Activated T-cell treated with anti-CD3 and anti-CD28 coated beads, Interleukin-2, amount 50 U/mL, for 72 hours (primary cell): ENCODE measurements around the gene BTBD1. TPM values are rescaled to one million over a fixed set of nuclear protein-coding genes. Genes with fewer than 3 reads are reported as not detected.
A peak's percentile ranks its signal among the peaks of the same experiment; 100 is the strongest.
"Not testable (repeated sequence)": the region's sequence is repeated elsewhere in the genome, so short reads cannot be mapped to it uniquely, and the experiment has no call there.

Source experiments
- ATAC-seq, 2 donors: fragments of 150-1000 bp; cut with Tn5 transposase; replicated peaks in 1 of 2; 2 replicates each; pipeline ENCODE4 v1.10.0; 2021; ENCODE audit warnings: moderate library complexity in 2 of 2, mild to moderate bottlenecking in 1 of 2
- DNase-seq, 2 donors: peaks; one replicate each; pipeline ENCODE4 v3.0.0; 2021 to 2022; ENCODE audit warnings: mixed read lengths in 1 of 2
- H3K27ac Mint-ChIP-seq: one replicate; pipeline ENCODE4 v1.8.0; 2022; ENCODE audit warnings: mild to moderate bottlenecking, moderate library complexity, mixed read lengths
- H3K27me3 Mint-ChIP-seq: one replicate; pipeline ENCODE4 v1.8.0; 2022; ENCODE audit warnings: low read depth, mixed read lengths
- H3K36me3 Mint-ChIP-seq, 2 donors: one replicate each; pipeline ENCODE4 v1.8.0; 2022; ENCODE audit warnings: mixed read lengths in 2 of 2, mild to moderate bottlenecking in 1 of 2; ENCODE audit not compliant: insufficient read depth in 2 of 2
- H3K4me1 Mint-ChIP-seq: one replicate; pipeline ENCODE4 v1.8.0; 2022; ENCODE audit warnings: low read depth, mixed read lengths
- H3K4me3 Mint-ChIP-seq, 2 donors: one replicate each; pipeline ENCODE4 v1.8.0; 2022; ENCODE audit warnings: mild to moderate bottlenecking in 2 of 2, mixed read lengths in 2 of 2, moderate library complexity in 2 of 2
- H3K9me3 Mint-ChIP-seq, 2 donors: one replicate each; pipeline ENCODE4 v1.8.0; 2022; ENCODE audit warnings: mixed read lengths in 2 of 2
- total RNA-seq, 2 donors: library from RNA; stranded (reverse); gene quantifications; one replicate each; pipeline ENCODE4 v1.2.3, GENCODE V29; 2022

The BTBD1 gene
- total RNA-seq, 2 donors from 2014 or later = 65.0 to 65.7 TPM

- peak overlapping the region; percentile 87 for H3K27ac Mint-ChIP-seq
- peak overlapping the region in 1 of 2 donors; percentile 96 for H3K4me3 Mint-ChIP-seq
- DNase-seq (no peak), ATAC-seq (no peak)
- peaks cover 0 to 5% of the 10 kb centered on the region in 2 donors for H3K9me3 Mint-ChIP-seq
- peaks cover 9 to 10% of the 10 kb centered on the region in 2 donors for H3K36me3 Mint-ChIP-seq
- H3K4me1 Mint-ChIP-seq = peaks cover 15% of the 10 kb centered on the region
- no peaks in the 10 kb centered on the region for H3K27me3 Mint-ChIP-seq
Measured at GRCh38 chr15:83064859-83065258, 2.2 kb downstream of the BTBD1 start.

GRCh38 chr15:83063551-83063950, 3.5 kb downstream of the BTBD1 start:
- ATAC-seq = no peak

GRCh38 chr15:83062768-83063180, 4.3 kb downstream of the BTBD1 start:
- Mint-ChIP-seq H3K27ac (no peak overlapping the region), H3K27me3 (no peaks in the 10 kb centered on the region), H3K4me1 (peaks cover 5% of the 10 kb centered on the region), H3K36me3 (peaks cover 7% of the 10 kb centered on the region in 2 donors), H3K9me3 (no peaks in the 10 kb centered on the region), H3K4me3 (no peak overlapping the region)
- DNase-seq (no peak), ATAC-seq (no peak)

More at GRCh38 chr15:83063551-83063950, 3.5 kb downstream of the BTBD1 start:
- no peak for DNase-seq
- Mint-ChIP-seq H3K4me3 (no peak overlapping the region), H3K27me3 (no peaks in the 10 kb centered on the region), H3K27ac (no peak overlapping the region), H3K4me1 (peaks cover 10% of the 10 kb centered on the region), H3K9me3 (no peaks in the 10 kb centered on the region), H3K36me3 (peaks cover 4 to 7% of the 10 kb centered on the region in 2 donors)

DNA sequence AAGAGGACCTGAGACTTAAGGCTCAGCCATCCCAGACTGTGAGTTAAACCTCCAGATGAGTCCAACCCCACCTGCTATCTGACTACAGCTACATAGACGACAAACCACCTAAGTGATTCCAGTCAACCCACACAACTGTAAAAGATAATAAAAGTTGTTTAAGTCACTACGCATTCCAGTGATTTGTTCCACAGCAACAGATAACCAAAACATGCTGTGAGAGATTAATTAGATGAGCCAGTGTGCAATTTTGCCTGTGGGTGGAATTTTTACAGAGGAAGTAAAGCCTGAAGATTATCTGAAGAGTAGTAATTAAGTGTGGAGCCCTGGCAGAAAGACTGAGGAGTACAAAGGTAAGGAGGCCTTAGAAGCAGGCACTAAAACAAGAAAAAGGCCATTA, 5.4 kb downstream of the BTBD1 start:
- Mint-ChIP-seq H3K27me3 (no peaks in the 10 kb centered on the region), H3K36me3 (peaks cover 7 to 9% of the 10 kb centered on the region in 2 donors), H3K9me3 (no peaks in the 10 kb centered on the region), H3K4me1 (no peaks in the 10 kb centered on the region), H3K27ac (no peak overlapping the region), H3K4me3 (no peak overlapping the region)
- no peak for ATAC-seq
- no peak for DNase-seq

DNA sequence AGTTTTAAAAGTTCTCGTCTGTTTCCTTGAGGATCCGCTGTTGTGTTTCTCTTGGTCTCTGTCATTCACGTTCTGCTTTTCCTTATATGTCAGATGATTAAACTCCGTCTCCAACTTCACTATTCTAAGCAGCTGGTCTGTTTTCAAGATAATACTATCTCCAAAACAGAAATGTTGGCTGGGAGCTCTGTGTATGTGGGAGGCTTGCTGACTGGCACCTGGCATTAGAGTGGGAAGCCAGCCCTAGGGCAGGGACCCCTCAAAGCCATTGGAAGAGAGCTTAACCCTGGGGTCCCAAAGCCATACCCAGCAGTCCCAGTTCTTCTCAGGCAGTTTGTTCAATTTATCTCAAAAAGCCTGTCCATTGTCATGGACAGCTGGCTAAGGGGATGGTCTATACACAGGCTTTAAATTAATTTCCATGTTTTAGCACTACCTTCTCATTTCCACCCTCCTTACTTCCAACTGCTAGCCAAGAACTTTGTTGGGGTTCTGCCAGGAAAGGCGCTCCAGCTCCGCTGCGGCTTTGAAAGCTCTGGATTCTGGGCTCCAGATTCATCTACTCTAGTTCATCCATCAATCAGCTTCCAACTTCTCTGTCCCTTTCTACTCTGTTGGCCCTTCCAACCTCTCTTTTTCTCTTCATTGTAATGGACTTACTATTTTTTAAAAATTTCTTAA, 9.2 kb downstream of the BTBD1 start:
- H3K27me3 Mint-ChIP-seq = no peaks in the 10 kb centered on the region
- peaks cover 5% of the 10 kb centered on the region for H3K4me1 Mint-ChIP-seq
- H3K4me3 Mint-ChIP-seq = no peak overlapping the region
- ATAC-seq = no peak
- DNase-seq = no peak
- peak overlapping the region; percentile 77 for H3K27ac Mint-ChIP-seq
- H3K36me3 Mint-ChIP-seq = peaks cover 3 to 14% of the 10 kb centered on the region in 2 donors
- no peaks in the 10 kb centered on the region for H3K9me3 Mint-ChIP-seq

DNA sequence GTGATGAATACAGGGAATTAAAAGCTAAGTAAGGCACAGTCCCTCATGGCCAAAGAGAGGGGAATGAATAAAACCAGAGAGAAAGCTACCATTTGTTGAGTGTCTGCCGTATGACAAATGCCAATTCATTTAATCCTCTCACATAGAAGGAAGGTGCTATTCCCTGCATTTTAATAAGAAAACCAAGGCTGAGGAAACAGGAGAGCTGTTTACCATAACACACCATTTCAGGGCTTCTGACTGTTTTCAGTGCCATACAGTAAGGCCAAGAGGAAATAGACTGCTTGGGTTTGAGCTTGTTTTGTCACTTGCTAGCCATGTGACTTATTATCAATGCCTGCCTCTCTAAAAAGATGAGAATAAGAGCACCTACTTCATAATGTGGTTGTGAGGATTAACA, 10.1 kb downstream of the BTBD1 start:
- DNase-seq (no peak), ATAC-seq (no peak)
- H3K36me3 Mint-ChIP-seq = peaks cover 3 to 16% of the 10 kb centered on the region in 2 donors
- H3K4me3 Mint-ChIP-seq = no peak overlapping the region
- peak overlapping the region; percentile 20 for H3K27ac Mint-ChIP-seq
- H3K4me1 Mint-ChIP-seq = peaks cover 5% of the 10 kb centered on the region
- H3K9me3 Mint-ChIP-seq = no peaks in the 10 kb centered on the region
- H3K27me3 Mint-ChIP-seq = no peaks in the 10 kb centered on the region

DNA sequence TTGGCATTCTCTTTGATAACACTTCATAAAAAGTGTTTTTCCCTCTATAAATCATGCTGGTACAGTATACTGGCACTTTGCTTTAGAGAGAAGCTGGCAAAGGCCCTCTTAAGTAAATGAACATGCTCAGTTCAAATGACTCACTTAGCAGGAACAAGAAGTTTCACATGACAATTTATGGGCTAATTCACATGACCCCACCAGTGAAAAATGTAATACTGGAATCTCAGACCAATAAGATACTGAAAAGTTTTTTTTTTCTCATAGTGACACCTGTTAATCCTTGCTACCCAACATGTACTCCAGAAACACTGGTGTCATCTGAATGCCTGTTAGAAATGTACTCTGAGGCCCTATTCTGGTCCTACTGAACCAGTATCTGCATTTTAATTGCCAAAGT, 13.9 kb downstream of the BTBD1 start:
- Mint-ChIP-seq H3K4me1 (peaks cover 5% of the 10 kb centered on the region), H3K27ac (no peak overlapping the region)
- DNase-seq = no peak

GRCh38 chr15:83046558-83047127, 20.4 kb downstream of the BTBD1 start:
- H3K36me3 Mint-ChIP-seq = peaks cover 11 to 30% of the 10 kb centered on the region in 2 donors

More for the DNA sequence above, 13.9 kb downstream of the BTBD1 start:
- H3K4me3 Mint-ChIP-seq = no peak overlapping the region
- no peaks in the 10 kb centered on the region for H3K9me3 Mint-ChIP-seq
- ATAC-seq = no peak
- H3K36me3 Mint-ChIP-seq = peaks cover 7 to 22% of the 10 kb centered on the region in 2 donors
- no peaks in the 10 kb centered on the region for H3K27me3 Mint-ChIP-seq

DNA sequence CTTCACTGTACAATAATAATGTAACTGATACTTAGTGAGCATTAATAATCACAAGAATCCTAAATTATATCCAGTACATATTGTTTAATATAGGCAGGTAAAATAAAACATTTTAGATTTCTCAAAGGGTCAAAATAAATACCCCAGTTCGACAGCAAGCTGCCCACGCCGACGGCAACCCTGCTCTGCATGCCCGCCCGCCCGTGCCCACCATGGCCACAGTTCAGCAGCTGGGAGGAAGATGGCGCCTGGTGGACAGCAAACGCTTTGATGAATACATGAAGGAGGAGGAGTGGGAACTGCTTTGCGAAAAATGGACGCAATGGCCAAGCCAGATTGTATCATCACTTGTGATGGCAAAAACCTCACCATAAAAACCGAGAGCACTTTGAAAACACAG, 22.9 kb downstream of the BTBD1 start:
- ATAC-seq = no peak
- no peak overlapping the region for H3K4me3 Mint-ChIP-seq
- H3K9me3 Mint-ChIP-seq = no peaks in the 10 kb centered on the region
- H3K27ac Mint-ChIP-seq = no peak overlapping the region
- peaks cover 18% of the 10 kb centered on the region for H3K4me1 Mint-ChIP-seq
- peaks cover 15 to 48% of the 10 kb centered on the region in 2 donors for H3K36me3 Mint-ChIP-seq
- DNase-seq = no peak
- H3K27me3 Mint-ChIP-seq = no peaks in the 10 kb centered on the region

More at GRCh38 chr15:83046558-83047127, 20.4 kb downstream of the BTBD1 start:
- Mint-ChIP-seq H3K27me3 (no peaks in the 10 kb centered on the region), H3K4me1 (peaks cover 10% of the 10 kb centered on the region), H3K9me3 (no peaks in the 10 kb centered on the region), H3K4me3 (no peak overlapping the region), H3K27ac (peak overlapping the region; percentile 87)
- ATAC-seq (no peak), DNase-seq (no peak)

GRCh38 chr15:83039206-83039605, 27.8 kb downstream of the BTBD1 start:
- Mint-ChIP-seq H3K4me1 (peaks cover 29% of the 10 kb centered on the region), H3K9me3 (no peaks in the 10 kb centered on the region), H3K27ac (peak overlapping the region; percentile 94), H3K4me3 (no peak overlapping the region), H3K36me3 (peaks cover 11 to 70% of the 10 kb centered on the region in 2 donors), H3K27me3 (no peaks in the 10 kb centered on the region)
- no peak for ATAC-seq
- DNase-seq = no peak

DNA sequence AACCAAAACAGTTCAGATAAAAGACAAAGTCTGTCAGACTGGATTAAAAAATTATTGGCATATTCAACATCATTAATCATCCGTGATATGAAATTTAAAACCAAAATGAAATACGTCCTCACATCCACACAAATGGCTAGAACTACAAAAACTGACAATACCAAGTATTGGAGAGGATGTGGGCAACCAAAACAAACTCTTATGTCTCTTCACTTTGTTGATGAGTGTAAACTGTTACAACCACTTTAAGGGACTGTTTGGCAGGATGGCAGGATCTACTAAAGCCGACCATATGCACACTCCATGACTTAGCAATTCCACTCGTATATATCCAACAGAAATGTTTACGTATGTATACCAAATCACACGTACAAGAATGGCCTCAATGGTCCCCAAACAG, 30.8 kb downstream of the BTBD1 start:
- Mint-ChIP-seq H3K27ac (peak overlapping the region; percentile 76), H3K4me3 (no peak overlapping the region), H3K27me3 (no peaks in the 10 kb centered on the region), H3K36me3 (peaks cover 14 to 78% of the 10 kb centered on the region in 2 donors), H3K9me3 (peaks cover 0 to 2% of the 10 kb centered on the region in 2 donors), H3K4me1 (peaks cover 25% of the 10 kb centered on the region)
- ATAC-seq = no peak
- DNase-seq = no peak

DNA sequence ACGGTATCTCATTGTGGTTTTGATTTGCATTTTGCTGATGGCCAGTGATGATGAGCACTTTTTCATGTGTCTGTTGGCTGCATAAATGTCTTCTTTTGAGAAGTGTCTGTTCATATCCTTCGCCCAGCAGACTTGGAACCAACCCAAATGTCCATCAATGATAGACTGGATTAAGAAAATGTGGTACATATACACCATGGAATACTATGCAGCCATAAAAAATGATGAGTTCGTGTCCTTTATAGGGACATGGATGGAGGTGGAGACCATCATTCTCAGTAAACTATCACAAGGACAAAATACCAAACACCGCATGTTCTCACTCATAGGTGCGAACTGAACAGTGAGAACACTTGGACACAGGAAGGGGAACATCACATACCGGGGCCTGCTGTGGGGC, 35.8 kb downstream of the BTBD1 start:
- H3K36me3 Mint-ChIP-seq = peaks cover 6 to 50% of the 10 kb centered on the region in 2 donors
- DNase-seq, H3K4me1 Mint-ChIP-seq, H3K9me3 Mint-ChIP-seq, H3K4me3 Mint-ChIP-seq, H3K27me3 Mint-ChIP-seq, H3K27ac Mint-ChIP-seq, ATAC-seq: not testable (repeated sequence)

- Mint-ChIP-seq H3K27ac (no peak overlapping the region), H3K27me3 (no peaks in the 10 kb centered on the region), H3K9me3 (peaks cover 0 to 2% of the 10 kb centered on the region in 2 donors), H3K36me3 (peaks cover 6 to 42% of the 10 kb centered on the region in 2 donors), H3K4me3 (no peak overlapping the region), H3K4me1 (no peaks in the 10 kb centered on the region)
- no peak for DNase-seq
- ATAC-seq = no peak
Measured at GRCh38 chr15:83030021-83030420, 37.0 kb downstream of the BTBD1 start.
